Measurements from ENCODE around the gene MMP23B.

MMP23B gene

GRCh38 chr1:1602968-1603506 lies 28.9 kb upstream of the MMP23B start:
- DNase-seq (ENCODE audit: low read depth), result no peak

DNA sequence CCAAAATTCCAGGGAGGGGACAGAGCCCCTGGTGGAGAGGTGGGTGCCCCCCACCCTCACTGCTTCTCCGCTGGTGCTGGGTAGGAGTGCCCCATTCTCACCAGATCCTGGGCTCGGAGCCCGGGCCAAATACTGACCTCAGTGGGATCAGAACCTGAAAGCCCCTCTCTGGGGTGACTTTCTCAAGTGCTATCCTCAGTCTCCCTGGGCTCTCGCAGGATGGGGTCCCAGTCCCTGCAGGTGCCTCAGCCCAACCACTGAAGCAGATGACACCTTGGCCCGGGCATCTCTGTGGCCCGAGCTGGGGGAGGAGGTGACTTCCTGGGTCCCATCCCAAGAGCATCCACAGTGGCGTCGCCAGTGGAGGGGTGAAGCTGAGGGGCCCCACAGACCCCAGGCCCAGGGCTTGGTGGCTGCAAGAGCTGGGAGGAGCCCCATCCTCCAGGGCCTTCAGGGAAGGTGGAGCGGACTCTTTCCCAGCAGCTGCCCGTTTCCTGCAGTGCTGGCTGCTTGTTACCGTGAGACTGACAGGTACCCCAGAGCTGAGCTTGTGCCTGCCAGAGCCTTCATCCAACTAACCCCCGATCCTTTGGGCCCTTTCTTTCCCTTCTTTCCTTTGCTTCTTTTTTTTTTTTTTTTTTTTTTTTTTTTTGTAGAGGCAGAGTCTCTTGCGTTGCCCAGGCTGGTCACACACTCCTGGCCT lies 28.2 kb upstream of the MMP23B start:
- no peak for DNase-seq (ENCODE audit: low read depth)

- DNase-seq (ENCODE audit: low read depth), result no peak
Measured at GRCh38 chr1:1604374-1605033, 27.5 kb upstream of the MMP23B start.

DNA sequence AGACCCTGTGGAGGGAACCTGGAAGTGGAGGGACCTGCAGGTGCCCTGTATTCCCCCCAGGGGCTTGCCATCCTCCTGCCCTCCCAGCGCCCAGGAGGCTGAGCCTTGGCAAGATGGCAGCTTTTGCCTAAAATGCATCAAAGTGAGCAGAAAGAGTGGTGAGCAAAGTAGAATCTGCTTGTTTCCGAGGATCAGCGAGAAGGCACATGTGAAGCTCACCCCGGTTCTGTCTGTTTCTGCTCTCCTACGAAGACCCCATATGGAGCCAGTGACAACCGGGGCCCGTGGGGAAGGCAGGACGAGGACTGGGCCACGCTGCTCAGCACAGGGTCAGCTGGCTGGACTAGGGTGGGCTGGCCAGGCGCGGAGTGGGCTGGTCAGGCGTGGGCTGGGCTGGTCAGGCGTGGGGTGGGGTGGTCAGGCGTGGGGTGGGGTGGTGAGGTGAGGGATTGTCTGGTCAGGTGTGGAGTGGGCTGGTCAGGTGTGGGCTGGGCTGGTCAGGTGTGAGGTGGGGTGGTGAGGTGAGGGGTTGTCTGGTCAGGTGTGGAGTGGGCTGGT lies 26.9 kb upstream of the MMP23B start:
- DNase-seq (ENCODE audit: low read depth), result no peak

DNA sequence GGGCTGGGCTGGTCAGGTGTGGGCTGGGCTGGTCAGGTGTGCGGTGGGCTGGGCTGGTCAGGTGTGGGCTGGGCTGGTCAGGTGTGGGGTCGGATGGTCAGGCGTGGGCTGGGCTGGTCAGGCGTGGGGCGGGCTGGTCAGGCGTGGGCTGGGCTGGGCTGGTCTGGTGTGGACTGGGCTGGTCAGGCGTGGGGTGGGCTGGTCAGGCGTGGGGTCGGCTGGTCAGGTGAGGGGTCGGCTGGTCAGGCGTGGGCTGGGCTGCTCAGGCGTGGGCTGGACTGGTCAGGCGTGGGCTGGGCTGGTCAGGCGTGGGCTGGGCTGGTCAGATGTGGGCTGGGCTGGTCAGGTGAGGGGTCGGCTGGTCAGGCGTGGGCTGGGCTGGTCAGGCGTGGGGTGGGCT lies 26.2 kb upstream of the MMP23B start:
- no peak for DNase-seq (ENCODE audit: low read depth)

GRCh38 chr1:1606232-1606631 lies 25.7 kb upstream of the MMP23B start:
- no peak for DNase-seq (ENCODE audit: low read depth)

DNA sequence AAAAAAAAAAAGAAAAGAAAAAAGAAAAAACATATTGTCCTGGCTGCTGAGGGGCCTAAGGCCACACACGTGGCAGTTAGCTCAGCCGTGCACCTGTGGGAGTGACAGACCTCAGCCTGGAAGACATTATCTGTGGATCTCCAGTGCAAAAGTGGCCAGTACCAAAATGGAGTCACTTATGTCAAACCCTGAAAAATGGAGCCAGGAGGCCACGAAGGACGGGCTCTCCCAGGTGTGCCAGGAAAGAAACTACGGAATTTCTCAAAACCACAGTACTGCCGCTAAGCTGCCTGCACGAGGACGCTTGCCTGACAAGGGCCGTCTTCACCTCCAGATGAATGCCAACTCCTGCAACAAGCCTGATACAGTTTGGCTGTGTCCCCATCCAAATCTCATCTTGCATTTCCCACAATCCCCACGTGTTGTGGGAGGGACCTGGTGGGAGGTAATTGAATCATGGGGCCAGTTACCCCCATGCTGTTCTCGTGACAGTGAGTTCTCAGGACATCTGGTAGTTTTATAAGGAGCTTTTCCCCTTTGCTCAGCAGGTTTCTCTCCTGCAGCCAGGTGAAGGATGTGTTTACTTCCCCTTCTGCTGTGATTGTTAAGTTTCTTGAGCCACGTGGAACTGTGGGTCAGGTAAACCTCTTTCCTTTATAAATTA lies 22.0 kb upstream of the MMP23B start:
- no peak for DNase-seq (ENCODE audit: low read depth)

DNA sequence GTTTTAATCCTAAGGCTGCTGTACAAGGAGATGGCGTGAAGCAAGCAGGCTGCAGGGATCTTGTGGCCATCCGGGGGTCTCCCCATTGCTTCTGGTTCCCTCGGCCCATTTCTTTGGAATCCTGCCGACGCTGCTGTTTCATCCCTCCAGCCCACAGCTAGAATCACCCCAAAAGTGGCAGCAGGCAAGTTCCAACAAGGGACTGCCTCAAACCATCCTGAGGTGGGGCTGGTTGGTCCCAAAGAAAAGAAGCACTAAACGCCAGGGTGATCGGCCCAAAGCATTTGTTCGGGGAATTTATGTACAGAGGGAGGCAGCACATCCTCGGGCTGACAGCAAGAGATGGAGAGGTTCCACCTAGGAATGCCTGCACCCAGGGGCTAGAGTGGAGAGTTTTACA lies 21.2 kb upstream of the MMP23B start:
- DNase-seq (ENCODE audit: low read depth), result no peak

DNA sequence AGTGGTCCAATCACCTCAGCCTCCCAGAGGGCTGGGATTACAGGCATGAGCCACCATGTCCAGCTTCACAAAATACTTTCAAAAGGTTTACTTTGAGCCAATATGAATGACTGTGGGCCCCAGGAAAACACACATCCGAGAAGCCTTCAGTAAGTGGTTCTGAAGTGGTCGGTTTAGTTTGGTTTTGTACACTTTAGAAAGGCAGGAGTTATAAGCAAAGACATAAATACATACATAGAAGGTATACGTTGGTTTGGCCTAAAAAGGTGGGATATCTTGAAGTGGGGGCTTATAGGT lies 19.9 kb upstream of the MMP23B start:
- DNase-seq (ENCODE audit: low read depth), result no peak

GRCh38 chr1:1613509-1614082 lies 18.4 kb upstream of the MMP23B start:
- no peak for DNase-seq (ENCODE audit: low read depth)

- peak; percentile 99 for DNase-seq (ENCODE audit: low read depth)
Measured at GRCh38 chr1:1614204-1614953, 17.6 kb upstream of the MMP23B start.

- DNase-seq (ENCODE audit: low read depth), result no peak
Measured at GRCh38 chr1:1614954-1615255, 17.1 kb upstream of the MMP23B start.

DNA sequence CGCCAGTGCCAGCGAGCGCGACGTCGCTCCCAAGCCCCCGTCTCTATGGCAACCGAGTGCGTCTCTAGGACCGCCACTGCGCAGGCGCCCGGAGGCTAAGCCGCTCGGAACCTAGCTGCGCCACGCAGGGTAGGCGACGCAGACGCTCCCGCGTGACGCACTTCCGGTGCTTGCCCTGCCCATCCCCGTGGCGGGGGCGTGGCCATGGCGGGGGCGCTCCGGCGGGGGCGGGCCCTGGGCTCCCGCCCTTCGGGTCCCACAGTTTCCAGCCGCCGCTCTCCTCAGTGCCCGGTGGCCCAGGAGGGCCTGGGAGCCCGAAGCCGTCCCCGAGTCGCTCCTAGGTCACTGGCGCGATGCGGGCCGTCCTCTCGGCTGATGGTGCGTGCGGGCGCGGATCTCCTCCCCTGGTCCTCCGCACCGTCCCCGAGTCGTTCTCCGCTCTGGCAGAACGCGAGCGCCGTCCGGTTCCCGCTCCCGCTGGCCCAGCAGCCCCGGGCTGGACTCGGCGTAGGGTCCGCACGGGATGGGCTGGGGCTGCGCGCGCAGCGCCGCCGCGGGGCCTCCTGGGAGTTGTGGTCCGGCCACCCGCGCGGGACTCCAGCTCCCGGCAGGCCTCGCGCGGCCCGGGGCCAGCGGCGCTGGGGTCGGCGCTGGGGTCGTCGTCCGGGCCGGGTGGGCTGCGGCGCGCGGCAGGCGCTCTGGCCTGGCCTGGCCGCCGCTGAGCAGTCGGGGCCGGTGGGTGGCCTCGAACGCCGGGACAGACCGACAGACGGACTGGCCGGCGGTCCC lies 16.5 kb upstream of the MMP23B start, which contains the start of gene MIB2:
MIB2 (plus strand) TSS at position 245 of the 789 bp plus-strand sequence. CDS start 7,953 bp downstream, outside the sequence.
- DNase-seq (ENCODE audit: low read depth), result peak; percentile 89

DNA sequence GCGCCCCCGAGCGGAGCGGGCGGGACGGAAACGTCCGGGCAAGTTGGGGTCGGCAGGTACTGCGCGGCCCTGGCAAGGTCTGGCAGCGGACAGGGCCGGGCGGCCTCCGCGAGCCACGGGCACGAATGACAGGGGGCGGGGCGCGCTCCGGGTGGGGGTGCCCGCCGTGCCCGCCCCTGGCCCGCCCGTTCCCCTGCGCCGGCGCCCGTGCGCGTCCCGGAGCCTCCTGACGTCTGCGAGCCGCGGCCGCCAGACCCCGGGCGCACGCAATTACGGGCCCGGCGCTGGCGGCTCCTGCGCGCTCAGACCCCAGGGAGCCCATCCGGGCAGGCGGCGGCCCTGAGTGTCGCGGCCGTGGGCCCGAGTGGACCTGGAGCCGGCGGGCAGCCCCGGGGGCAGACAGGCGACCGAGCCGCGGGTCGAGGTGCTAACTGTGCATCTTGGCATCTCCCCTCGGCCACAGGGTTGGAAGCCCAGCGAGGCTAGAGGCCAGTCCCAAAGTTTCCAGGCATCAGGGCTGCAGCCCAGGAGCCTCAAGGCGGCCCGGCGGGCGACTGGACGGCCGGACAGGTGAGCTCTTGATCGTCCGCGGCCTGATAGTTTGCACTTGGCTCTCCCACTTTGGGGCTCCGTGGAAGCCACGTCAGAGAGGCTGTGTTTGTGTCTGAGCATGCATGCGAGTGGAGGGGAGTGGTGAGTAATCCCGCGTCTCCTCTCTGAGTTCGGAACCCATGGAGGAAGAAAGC lies 15.8 kb upstream of the MMP23B start:
- DNase-seq (ENCODE audit: low read depth), result no peak

DNA sequence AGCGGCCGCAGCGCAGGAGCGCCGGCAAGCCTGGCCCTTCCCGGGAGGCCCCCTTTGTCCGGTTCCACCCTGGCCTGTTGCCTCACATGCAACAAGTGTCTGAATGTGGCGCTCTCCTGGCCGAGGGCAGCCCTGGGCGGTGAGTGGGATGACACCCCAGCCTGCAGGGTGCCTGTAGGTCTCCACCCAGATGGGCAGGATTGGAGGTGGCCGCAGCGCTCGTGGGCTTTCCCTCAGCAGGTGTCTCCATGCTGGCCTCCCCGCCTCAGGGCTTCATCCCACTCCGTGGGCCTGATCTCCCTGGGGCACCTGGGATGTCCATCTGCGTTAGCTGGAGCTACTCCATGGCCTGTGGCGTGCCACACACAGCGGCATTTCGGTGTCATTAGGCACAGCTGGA lies 15.1 kb upstream of the MMP23B start:
- no peak for DNase-seq (ENCODE audit: low read depth)

- no peak for DNase-seq (ENCODE audit: low read depth)
Measured at GRCh38 chr1:1617516-1617915, 14.5 kb upstream of the MMP23B start.

DNA sequence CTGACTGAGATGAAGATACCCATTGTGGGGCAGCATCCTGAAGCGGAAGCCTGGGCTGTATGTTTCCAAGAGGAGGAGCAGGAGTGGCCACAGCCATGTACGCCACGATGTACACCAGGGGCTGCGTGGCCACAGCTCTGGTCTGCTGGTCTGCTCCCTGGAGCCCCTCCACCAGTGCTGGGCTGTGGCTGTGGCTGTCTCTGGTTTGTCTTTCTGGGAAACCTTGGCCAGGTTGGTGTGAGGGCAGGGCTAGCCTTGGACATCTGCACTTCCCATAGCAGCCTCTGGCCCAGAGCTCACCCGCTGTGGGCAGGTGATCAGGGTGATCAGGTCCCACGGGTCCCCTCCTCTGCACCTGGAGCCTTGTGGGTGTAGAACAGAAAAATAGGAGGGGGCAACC lies 14.0 kb upstream of the MMP23B start:
- DNase-seq (ENCODE audit: low read depth), result no peak

- DNase-seq (ENCODE audit: low read depth), result no peak
Measured at GRCh38 chr1:1618396-1619068, 13.4 kb upstream of the MMP23B start.

GRCh38 chr1:1619917-1620361 lies 12.0 kb upstream of the MMP23B start:
- DNase-seq (ENCODE audit: low read depth), result no peak
